ENCODE results near the gene GLIS1.

- no peak for TF ChIP-seq POU2F2 (IDR thresholded peaks at IDR 0.05; ENCODE audit: borderline replicate concordance, low read depth, low read length)
- TF ChIP-seq CTCF (IDR thresholded peaks at IDR 0.05 in 2 of 3, conservative IDR thresholded peaks at IDR 0.05 in 1 of 3; ENCODE audit: control insufficient read depth in 2 of 3, extremely low read depth in 1 of 3, insufficient read depth in 1 of 3, low read depth in 3 of 3, low read length in 3 of 3), result no peak
- TF ChIP-seq TARDBP (IDR thresholded peaks at IDR 0.05; ENCODE audit: borderline replicate concordance), result no peak
- TF ChIP-seq SP1 (IDR thresholded peaks at IDR 0.05; ENCODE audit: low read depth, low read length), result no peak
- TF ChIP-seq SUPT20H (IDR thresholded peaks at IDR 0.05; ENCODE audit: borderline replicate concordance, control insufficient read depth, low read depth, low read length), result no peak
- TF ChIP-seq IRF4 (IDR thresholded peaks at IDR 0.05; ENCODE audit: low read depth, low read length), result no peak
- TF ChIP-seq YY1 (IDR thresholded peaks at IDR 0.05; ENCODE audit: low read depth, low read length), result no peak
- no peak for TF ChIP-seq RAD51 (IDR thresholded peaks at IDR 0.05)
- TF ChIP-seq CHD1 (IDR thresholded peaks at IDR 0.05; ENCODE audit: low read depth, low read length), result no peak
- no peak for TF ChIP-seq ZNF274 (IDR thresholded peaks at IDR 0.05; ENCODE audit: insufficient read depth, insufficient read length)
- TF ChIP-seq EP300 (IDR thresholded peaks at IDR 0.05; ENCODE audit: borderline replicate concordance in 1 of 2, control insufficient read depth in 1 of 2, low read depth in 2 of 2, low read length in 2 of 2), result no peak
- TF ChIP-seq SKIL (IDR thresholded peaks at IDR 0.05; ENCODE audit: low read depth, poor library complexity, severe bottlenecking), result no peak
- TF ChIP-seq ZBTB40 (IDR thresholded peaks at IDR 0.05; ENCODE audit: borderline replicate concordance), result no peak
Measured at GRCh38 chr1:53470584-53470983, 268.4 kb downstream of the GLIS1 start.

All from GM12878 (cell line).